ENCODE data around the gene BCAM. TPM values are rescaled to one million over a fixed set of nuclear protein-coding genes. Genes with fewer than 3 reads are reported as not detected.
A peak's percentile ranks its signal among the peaks of the same experiment; 100 is the strongest.

BCAM gene
- total RNA-seq, 1 experiment from 2014 or later, result 30.0 TPM

DNA sequence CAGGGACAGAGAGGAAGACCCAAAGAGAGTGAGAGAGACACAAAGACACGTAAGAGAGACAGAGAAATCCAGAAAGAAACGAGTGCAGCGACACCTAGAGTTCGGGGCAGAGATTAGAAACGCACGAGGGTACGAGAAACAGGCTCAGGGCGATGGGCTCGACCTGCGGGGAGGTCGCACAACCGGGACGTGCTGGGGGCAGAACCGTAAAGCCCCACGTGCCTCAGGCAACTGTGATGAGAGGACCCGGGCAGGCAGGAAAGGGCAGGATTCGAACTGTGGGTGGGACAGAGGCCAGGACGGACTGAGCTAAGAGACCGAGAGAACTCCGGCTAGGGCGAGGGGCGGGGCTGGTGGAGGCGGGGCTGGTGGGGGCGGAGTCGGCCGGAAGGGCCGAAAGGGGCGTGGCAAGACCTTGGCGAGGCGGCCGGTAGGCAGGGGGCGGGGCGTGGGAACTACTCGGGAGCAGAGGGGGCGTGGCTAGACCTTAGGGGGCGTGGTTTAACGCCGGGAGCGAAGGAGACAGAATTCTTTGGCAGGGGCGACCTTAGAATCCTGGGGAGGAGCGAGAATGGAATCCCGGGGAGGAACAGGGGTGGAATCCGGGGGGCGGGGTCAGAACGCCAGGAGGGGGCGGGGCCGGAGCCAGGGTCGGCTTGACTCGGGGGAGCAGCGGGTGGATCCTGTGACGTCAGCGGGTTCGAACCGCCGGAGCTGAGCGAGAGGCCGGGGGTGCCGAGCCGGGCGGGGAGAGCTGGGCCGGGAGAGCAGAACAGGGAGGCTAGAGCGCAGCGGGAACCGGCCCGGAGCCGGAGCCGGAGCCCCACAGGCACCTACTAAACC lies 36.9 kb downstream of the BCAM start, which contains the start of gene NECTIN2:
Gene NECTIN2 (plus strand): TSS at position 686 of the 843 bp plus-strand sequence. CDS start 229 bp downstream, outside the sequence.
- no peaks in the 10 kb centered on the region for H3K9me3 Mint-ChIP-seq (ENCODE audit: low read depth, unreplicated experiment)
- H3K27ac Mint-ChIP-seq (ENCODE audit: unreplicated experiment), result peak within 1 kb of the TSS; percentile 73
- H3K36me3 Mint-ChIP-seq (ENCODE audit: insufficient read depth, unreplicated experiment), result peaks cover 52% of the 10 kb centered on the region
- no peaks in the 10 kb centered on the region for H3K27me3 Mint-ChIP-seq (ENCODE audit: unreplicated experiment)
- peaks cover 34% of the 10 kb centered on the region for H3K4me1 Mint-ChIP-seq (ENCODE audit: low read depth, unreplicated experiment)
- BruUV-seq (replicated peaks), result no TSS peak
- TF ChIP-seq CTCF (IDR thresholded peaks at IDR 0.05; ENCODE audit: unreplicated experiment), result peak; percentile 83
- peak within 1 kb of the TSS; percentile 66 for H3K4me3 Mint-ChIP-seq (ENCODE audit: low read depth, unreplicated experiment)
- intact Hi-C loops (cut with micrococcal nuclease; ENCODE audit: unreplicated experiment), result loop anchor here (1.0 to 10.0 kb wide), 4 partner anchors 46 to 157 kb away; partner anchors contain the start of gene CBLC
- CTCF ChIA-PET, result interaction anchor here (0.5 to 1.4 kb wide), 22 partner anchors 27 to 1419 kb away, joined by 3 to 23 read pairs (median 4); partner anchors contain the start of gene BCAM
- peak; percentile 100 for DNase-seq

GRCh38 chr19:44846455-44847143 lies 37.7 kb downstream of the BCAM start:
- no peaks in the 10 kb centered on the region for H3K9me3 Mint-ChIP-seq (ENCODE audit: low read depth, unreplicated experiment)
- H3K4me1 Mint-ChIP-seq (ENCODE audit: low read depth, unreplicated experiment), result peaks cover 34% of the 10 kb centered on the region
- TSS peak; percentile 61 for BruUV-seq (replicated peaks)
- no peaks in the 10 kb centered on the region for H3K27me3 Mint-ChIP-seq (ENCODE audit: unreplicated experiment)
- peak overlapping the region; percentile 73 for H3K27ac Mint-ChIP-seq (ENCODE audit: unreplicated experiment)
- H3K4me3 Mint-ChIP-seq (ENCODE audit: low read depth, unreplicated experiment), result peak overlapping the region; percentile 66
- H3K36me3 Mint-ChIP-seq (ENCODE audit: insufficient read depth, unreplicated experiment), result peaks cover 58% of the 10 kb centered on the region
- no peak for TF ChIP-seq CTCF (IDR thresholded peaks at IDR 0.05; ENCODE audit: unreplicated experiment)
- CTCF ChIA-PET, result interaction anchor here (1.0 to 1.4 kb wide), 4 partner anchors 72 to 137 kb away, joined by 3 to 23 read pairs (median 7); no protein-coding TSS in a partner anchor
- DNase-seq, result peak; percentile 24
- intact Hi-C loops (cut with micrococcal nuclease; ENCODE audit: unreplicated experiment), result loop anchor here (10.0 kb wide), 1 partner anchor 122 kb away; no protein-coding TSS in a partner anchor

- Mint-ChIP-seq H3K4me3 (ENCODE audit: low read depth, unreplicated experiment) (peak overlapping the region; percentile 66), H3K27ac (ENCODE audit: unreplicated experiment) (peak overlapping the region; percentile 73), H3K27me3 (ENCODE audit: unreplicated experiment) (no peaks in the 10 kb centered on the region), H3K36me3 (ENCODE audit: insufficient read depth, unreplicated experiment) (peaks cover 63% of the 10 kb centered on the region), H3K9me3 (ENCODE audit: low read depth, unreplicated experiment) (no peaks in the 10 kb centered on the region), H3K4me1 (ENCODE audit: low read depth, unreplicated experiment) (peaks cover 34% of the 10 kb centered on the region)
- peak; percentile 90 for DNase-seq
- intact Hi-C loops (cut with micrococcal nuclease; ENCODE audit: unreplicated experiment), result loop anchor here (10.0 kb wide), 1 partner anchor 123 kb away; no protein-coding TSS in a partner anchor
- TF ChIP-seq CTCF (IDR thresholded peaks at IDR 0.05; ENCODE audit: unreplicated experiment), result no peak
- CTCF ChIA-PET, result interaction anchor here (0.5 to 1.1 kb wide), 4 partner anchors 10 to 124 kb away, joined by 3 to 4 read pairs (median 4); partner anchors contain the start of gene TOMM40
- BruUV-seq (replicated peaks), result TSS peak; percentile 99
Measured at GRCh38 chr19:44847144-44848035, 38.5 kb downstream of the BCAM start.
